ENCODE data around the gene CDK18.

GRCh38 chr1:205472737-205473441 is 31.6 kb upstream of the CDK18 start:
- no peak for TF ChIP-seq SMAD1 (IDR thresholded peaks at IDR 0.05; ENCODE audit: low read depth, partially characterized antibody)
- TF ChIP-seq NFIC (IDR thresholded peaks at IDR 0.05; ENCODE audit: low read depth, low read length): no peak
- no peak for TF ChIP-seq RBBP5 (conservative IDR thresholded peaks at IDR 0.05)
- no peak for TF ChIP-seq CTCF (IDR thresholded peaks at IDR 0.05 in 2 of 3, conservative IDR thresholded peaks at IDR 0.05 in 1 of 3; ENCODE audit: control insufficient read depth in 2 of 3, extremely low read depth in 1 of 3, insufficient read depth in 1 of 3, low read depth in 3 of 3, low read length in 3 of 3)
- TF ChIP-seq NR2C1 (IDR thresholded peaks at IDR 0.05): no peak
- TF ChIP-seq CREM (IDR thresholded peaks at IDR 0.05; ENCODE audit: low read depth): no peak
- TF ChIP-seq RCOR1 (conservative IDR thresholded peaks at IDR 0.05; ENCODE audit: low read depth, low read length): no peak

All from GM12878 (cell line).